ENCODE results near the gene KIF20B. TPM values are rescaled to one million over a fixed set of nuclear protein-coding genes. Genes with fewer than 3 reads are reported as not detected.

KIF20B gene
- total RNA-seq, 1 experiment from 2014 or later, result 59.1 TPM

DNA sequence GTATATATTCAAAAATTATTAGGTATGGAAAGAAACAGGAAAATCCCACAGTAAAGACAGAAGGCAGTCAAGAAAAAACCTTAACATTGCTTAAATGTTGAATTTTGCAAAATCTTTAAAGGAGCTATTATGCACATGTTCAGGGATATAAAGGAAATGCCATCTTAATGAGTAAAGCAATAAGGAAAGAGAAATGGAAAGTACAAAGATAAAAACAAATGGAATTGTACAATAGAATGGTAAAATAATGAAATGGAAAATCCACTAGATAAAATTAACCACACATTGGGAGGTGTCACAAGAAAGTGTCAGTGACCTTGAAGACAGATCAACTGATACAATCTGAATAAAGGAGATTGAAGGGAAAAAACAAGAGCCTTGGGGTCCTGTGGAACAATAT, 82.0 kb downstream of the KIF20B start:
- Mint-ChIP-seq H3K4me1 (peaks cover 5 to 14% of the 10 kb centered on the region in 2 experiments), H3K27me3 (ENCODE audit: low read depth) (no peaks in the 10 kb centered on the region), H3K4me3 (no peak overlapping the region), H3K27ac (no peak overlapping the region), H3K36me3 (ENCODE audit: insufficient read depth in 1 of 3, low read depth in 3 of 3) (peaks cover 9 to 24% (median 10%) of the 10 kb centered on the region in 3 experiments; a peak in 6 of 7 replicates), H3K9me3 (peaks cover 0 to 2% of the 10 kb centered on the region in 2 experiments; a peak in 2 of 5 replicates)
- Histone ChIP-seq H3K27me3 (ENCODE audit: insufficient read depth, low read length) (no peaks in the 10 kb centered on the region), H2BK120ac (ENCODE audit: low read depth, low read length, poor library complexity, severe bottlenecking) (no peak overlapping the region), H2BK15ac (ENCODE audit: low read depth, low read length) (no peak overlapping the region), H3K9me3 (ENCODE audit: control insufficient read depth, low read depth, low read length) (no peaks in the 10 kb centered on the region), H3T11ph (ENCODE audit: low read length) (no peak overlapping the region), H3K27ac (ENCODE audit: insufficient read length, low read depth, low read length) (no peak overlapping the region), H3K79me1 (ENCODE audit: insufficient read depth, low read depth, low read length, poor library complexity, severe bottlenecking) (no peaks in the 10 kb centered on the region), H3K4ac (ENCODE audit: low read depth, low read length) (no peak overlapping the region), H4K8ac (replicated peaks; ENCODE audit: insufficient read length, low read depth, low read length) (no peak overlapping the region), H3K23ac (ENCODE audit: insufficient read length, low read depth, low read length) (no peak overlapping the region), H3K4me2 (ENCODE audit: insufficient read depth, insufficient read length, low read length) (no peak overlapping the region), H2BK20ac (ENCODE audit: low read depth, low read length, poor library complexity, severe bottlenecking) (no peak overlapping the region), H3K18ac (ENCODE audit: insufficient read length, low read depth, low read length) (no peak overlapping the region), H4K20me1 (ENCODE audit: control insufficient read depth, insufficient read depth, insufficient read length) (no peaks in the 10 kb centered on the region), H2BK12ac (ENCODE audit: insufficient read length, low read depth, low read length) (no peak overlapping the region), H3K14ac (ENCODE audit: insufficient read depth, low read length) (no peak overlapping the region), H3K9ac (ENCODE audit: extremely low read depth, insufficient read length, low read length) (no peak overlapping the region), H2AK5ac (ENCODE audit: insufficient read length, low read length) (no peak overlapping the region), H4K5ac (ENCODE audit: insufficient read length, low read depth, low read length) (no peak overlapping the region), H3K4me1 (ENCODE audit: insufficient read depth, low read length) (no peaks in the 10 kb centered on the region; the same call in 1 of the 2 replicates), H3K56ac (ENCODE audit: insufficient read length, low read depth, low read length) (no peak overlapping the region), H4K91ac (ENCODE audit: insufficient read length, low read depth, low read length) (no peak overlapping the region), H2AFZ (ENCODE audit: low read length) (no peak overlapping the region), H2BK5ac (ENCODE audit: insufficient read length, low read length) (no peak overlapping the region), H3K79me2 (ENCODE audit: insufficient read depth, low read length) (no peaks in the 10 kb centered on the region), H3K23me2 (ENCODE audit: insufficient read length, low read depth, low read length, poor library complexity, severe bottlenecking) (no peaks in the 10 kb centered on the region)
- TF ChIP-seq, protein P1, sequence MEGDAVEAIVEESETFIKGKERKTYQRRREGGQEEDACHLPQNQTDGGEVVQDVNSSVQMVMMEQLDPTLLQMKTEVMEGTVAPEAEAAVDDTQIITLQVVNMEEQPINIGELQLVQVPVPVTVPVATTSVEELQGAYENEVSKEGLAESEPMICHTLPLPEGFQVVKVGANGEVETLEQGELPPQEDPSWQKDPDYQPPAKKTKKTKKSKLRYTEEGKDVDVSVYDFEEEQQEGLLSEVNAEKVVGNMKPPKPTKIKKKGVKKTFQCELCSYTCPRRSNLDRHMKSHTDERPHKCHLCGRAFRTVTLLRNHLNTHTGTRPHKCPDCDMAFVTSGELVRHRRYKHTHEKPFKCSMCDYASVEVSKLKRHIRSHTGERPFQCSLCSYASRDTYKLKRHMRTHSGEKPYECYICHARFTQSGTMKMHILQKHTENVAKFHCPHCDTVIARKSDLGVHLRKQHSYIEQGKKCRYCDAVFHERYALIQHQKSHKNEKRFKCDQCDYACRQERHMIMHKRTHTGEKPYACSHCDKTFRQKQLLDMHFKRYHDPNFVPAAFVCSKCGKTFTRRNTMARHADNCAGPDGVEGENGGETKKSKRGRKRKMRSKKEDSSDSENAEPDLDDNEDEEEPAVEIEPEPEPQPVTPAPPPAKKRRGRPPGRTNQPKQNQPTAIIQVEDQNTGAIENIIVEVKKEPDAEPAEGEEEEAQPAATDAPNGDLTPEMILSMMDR (conservative IDR thresholded peaks at IDR 0.05), result no peak
- DNase-seq, result no peak
